Activated effector memory CD4-positive, alpha-beta T cell treated with anti-CD3 and anti-CD28 coated beads, Interleukin-2, amount 50 U/mL, for 16 hours (primary cell): ENCODE results near the gene SLC30A5.
"Not testable (repeated sequence)": the region's sequence is repeated elsewhere in the genome, so short reads cannot be mapped to it uniquely, and the experiment has no call there.

Source experiments
- DNase-seq: peaks from one replicate; pipeline ENCODE4 v3.0.0-alpha.2; 2020

The SLC30A5 gene

DNA sequence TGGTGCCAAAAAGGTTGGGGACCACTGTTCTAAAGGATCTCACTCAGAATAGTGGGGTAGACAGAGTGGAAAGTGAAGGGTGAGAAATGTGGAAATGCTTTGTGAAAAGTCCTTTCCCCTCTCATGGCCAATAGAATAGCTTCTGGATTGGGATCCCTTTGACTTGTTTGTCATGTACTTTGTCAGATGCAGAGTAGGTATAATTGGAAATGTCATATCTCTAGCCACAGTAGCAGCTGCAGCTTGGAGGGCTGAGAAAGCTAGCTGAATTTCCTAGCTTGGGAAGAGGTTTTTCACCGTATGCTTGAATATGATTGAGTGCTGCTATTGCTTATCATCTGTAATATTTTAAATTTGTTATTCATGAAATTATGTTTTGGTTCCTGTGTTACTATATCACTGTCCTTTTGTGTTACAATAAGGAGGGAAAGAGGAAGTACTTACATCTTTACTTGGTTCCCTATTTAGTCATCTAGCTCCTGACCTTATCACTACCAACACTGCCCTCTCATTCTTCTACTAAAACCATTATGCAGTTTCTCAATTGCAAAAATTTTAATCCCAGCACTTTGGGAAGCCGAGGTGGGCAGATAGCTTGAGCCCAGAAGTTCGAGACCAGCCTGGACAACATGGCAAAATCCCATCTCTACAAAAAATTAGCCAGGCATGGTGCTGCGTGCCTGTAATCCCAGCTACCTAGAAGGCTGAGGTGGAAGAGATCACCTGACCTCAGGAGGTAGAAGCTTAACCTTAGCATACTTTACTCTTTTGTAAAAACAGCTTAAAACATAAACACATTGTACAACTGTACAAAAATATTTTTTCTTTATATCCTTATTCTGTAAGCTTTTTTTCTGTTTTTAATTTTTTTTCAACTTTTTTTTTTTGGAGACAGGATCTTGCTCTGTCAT is 12.4 kb downstream of the SLC30A5 start:
- no peak for DNase-seq

DNA sequence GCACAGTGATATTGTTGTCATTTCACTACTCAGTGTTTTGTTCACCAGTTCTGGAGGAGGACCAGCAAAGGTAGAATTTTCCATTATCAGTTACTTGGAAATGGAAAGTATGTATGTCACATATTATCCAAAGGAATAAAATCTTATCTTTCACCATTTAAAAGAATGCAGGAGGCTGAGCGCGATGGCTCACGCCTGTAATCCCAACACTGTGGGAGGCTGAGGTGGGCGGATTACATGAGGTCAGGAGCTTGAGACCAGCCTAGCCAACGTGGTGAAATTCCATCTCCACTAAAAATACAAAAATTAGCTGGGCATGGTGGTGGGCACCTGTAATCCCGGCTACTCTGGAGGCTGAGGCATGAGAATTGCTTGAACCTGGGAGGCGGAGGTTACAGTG is 14.6 kb downstream of the SLC30A5 start:
- not testable (repeated sequence) for DNase-seq

DNA sequence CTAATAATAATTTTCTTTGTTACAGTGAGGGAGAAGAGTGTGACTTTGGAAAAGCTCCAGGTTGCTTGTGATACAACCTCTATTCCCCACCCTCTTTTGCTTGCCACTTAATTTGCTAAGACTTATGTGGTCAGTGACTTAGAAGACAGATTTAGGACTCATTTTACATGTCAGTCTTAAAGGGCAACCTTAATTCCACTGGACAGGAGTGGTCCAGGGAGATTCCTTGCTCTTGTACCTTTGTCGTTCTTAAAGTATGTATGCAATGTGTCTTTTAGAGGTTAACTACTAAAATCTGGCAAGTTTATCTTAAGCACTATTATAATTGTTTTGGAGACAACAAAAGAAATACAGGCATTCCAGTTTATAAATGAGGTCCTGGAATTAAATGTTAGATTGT is 20.0 kb downstream of the SLC30A5 start:
- DNase-seq, result no peak

DNA sequence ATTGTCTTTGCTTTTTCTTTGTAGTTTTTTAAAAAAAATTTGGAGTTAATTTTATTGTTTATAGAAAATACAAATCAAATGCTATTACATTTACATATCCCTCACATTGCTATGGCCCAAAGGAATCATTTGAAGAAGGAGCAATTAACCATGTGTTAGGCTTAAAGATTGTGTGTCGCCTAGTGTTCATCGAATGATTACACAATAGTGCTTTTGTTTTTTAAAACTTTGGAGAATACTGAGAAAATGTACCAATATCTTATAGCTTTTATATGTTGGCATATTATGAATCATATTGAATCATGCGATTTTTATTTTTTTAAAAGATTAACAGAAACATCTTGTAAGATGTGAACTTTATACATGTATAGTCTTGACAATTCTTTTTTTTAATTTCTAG is 21.7 kb downstream of the SLC30A5 start:
- no peak for DNase-seq

DNA sequence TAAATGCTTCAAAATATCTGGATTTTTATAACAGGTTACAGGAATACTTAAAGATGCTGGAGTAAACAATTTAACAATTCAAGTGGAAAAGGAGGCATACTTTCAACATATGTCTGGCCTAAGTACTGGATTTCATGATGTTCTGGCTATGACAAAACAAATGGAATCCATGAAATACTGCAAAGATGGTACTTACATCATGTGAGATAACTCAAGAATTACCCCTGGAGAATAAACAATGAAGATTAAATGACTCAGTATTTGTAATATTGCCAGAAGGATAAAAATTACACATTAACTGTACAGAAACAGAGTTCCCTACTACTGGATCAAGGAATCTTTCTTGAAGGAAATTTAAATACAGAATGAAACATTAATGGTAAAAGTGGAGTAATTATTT is 35.6 kb downstream of the SLC30A5 start:
- no peak for DNase-seq

DNA sequence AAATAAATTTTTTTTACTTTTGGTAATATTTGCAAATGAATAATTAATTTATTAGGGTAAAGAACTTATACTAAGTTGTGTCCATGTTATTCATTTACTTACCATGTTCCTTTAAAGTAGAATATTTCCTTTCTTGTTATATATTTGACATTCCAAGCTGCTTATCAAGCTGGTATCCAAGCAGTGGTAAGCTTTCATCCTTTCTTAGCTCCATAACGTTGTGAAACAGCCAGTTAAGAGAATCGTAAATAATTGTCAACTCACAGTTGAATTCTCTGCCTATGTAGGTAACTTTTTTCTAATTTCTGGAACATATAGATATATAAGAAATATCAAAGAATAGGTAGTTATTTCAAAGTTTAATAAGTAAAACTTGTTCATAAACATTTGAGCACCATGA is 36.4 kb downstream of the SLC30A5 start:
- no peak for DNase-seq

DNA sequence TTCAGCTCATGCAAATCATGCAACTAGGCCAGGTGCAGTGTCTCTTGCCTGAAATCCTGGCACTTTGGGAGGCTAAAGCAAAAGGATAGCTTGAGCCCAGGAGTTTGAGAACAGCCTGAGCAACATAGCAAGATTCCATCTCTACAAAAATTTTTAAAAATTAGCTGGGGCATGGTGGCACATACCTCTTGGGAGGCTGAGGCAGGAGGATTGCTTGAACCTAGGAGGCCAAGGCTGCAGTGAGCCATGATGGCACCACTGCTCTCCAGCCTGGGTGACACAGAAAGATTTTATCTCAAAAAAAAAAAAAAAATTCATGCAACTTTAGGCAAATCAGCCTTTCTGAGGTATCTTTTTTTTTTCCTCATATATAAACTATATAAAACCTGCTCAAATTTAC is 37.5 kb downstream of the SLC30A5 start:
- DNase-seq, result no peak

DNA sequence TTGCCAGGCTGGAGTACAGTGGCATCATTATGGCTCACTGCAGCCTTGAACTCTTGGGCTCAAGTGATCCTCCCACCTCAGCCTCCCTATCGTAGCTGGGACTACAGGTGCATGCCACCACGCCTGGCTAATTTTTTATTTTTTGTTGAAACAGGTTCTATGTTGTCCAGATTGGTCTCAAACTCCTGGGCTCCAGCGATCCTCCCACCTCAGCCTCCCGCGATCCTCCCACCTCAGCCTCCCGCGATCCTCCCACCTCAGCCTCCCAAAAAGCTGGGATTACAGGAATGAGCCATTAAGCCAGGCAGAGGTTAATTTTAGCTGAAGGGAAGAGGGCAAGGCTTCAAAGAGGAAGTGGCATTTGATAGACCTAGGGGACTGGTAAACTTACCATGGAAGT is 40.3 kb downstream of the SLC30A5 start:
- DNase-seq, result no peak

DNA sequence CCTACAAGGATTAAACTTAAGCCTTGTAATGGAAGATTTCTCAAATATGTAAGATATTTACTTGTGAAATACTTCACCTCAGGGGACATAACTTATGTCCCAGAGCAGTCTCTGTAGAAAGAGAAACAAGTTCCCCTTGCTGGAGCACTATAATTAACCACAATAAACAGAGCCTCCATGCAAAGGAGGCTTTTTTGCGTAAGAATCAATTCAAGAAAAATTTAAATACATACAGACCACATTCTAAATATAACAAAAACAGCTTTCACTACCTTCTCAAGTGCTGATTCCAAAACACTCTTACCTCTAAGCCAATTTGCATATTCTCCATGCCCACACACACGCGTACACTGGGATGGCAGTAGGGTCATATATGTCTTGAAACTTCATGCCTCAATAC is 42.5 kb downstream of the SLC30A5 start:
- no peak for DNase-seq

DNA sequence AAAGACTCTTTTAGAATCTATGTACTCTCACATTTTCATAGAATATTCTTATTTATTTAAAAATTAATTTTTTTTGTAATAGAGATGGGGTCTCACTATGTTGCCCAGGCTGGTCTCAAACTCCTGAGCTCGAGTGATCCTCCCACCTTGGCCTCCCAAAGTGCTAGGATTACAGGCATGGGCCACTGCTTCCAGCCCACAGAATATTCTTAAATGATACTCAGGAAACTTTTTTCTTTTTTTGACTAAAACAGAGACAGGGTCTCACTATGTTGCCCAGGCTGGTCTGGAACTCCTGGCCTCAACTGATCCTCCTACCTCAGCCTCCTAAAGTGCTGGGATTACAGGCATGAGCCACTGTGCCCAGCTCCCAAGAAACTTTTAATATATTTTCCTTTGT is 43.4 kb downstream of the SLC30A5 start:
- DNase-seq, result not testable (repeated sequence)

DNA sequence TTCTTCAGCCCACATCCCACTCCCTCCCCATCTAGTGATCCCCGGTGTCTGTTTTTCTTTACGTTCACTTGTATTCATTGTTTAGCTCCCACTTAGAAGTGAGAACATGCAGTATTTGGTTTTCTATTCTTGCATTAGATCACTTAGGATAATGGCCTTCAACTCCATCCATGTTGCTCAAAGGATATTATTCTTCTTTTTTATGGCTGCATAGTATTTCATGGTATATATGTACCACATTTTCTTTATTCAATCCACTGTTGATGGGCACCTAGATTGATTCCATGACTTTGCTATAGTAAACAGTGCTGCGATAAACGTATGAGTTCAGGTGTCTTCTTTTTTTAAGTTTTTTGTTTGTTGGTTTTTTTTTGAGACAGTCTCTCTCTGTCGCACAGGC is 44.0 kb downstream of the SLC30A5 start:
- no peak for DNase-seq

DNA sequence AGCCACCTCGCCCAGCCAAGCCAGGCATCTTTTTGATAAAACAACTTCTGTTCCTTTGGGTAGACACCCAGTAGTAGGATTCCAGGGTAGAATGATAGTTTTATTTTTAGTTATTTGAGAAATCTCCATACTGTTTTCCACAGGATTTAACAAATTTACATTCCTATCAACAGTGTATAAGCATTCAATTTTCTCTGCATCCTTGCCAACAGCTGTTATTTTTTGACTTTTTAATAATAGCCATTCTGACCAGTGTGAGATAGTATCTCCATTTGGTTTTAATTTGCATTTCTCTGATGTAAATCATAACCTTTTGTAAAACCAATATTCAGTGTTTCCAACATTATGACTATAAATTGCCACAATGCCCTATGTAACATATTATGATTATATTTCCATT is 45.0 kb downstream of the SLC30A5 start:
- no peak for DNase-seq

DNA sequence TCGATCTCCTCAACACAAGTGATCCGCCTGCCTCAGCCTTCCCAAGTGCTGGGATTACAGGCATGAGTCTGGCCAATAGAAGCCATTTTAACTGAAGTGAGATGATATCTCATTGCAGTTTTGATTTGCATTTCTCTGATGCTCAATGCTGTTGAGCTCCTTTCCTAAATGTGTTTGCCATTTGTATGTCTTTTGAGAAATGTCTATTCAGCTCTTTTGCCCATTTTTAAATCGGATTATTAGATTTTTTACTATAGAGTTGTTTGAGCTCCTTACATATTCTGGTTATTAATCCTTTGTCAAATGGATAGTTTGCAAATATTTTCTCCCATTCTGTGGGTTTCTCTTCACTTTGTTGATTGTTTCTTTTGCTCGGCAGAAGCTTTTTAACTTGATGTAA is 46.4 kb downstream of the SLC30A5 start:
- DNase-seq, result not testable (repeated sequence)

DNA sequence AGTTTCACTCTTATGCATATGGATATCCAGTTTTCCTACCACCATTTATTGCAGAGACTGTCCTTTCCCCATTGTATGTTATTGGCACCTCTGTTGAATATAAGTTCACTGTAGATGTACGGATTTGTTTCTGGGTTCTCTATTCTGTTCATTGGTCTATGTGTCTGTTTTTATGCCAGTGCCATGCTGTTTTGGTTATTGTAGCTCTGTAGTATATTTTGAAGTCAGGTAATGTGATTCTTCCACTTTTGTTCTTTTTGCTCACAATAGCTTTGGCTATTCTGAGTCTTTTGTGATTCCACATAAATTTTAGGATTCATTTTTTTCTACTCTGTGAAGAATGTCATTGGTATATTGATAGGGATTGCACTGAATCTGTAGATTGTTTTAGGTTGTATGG is 47.0 kb downstream of the SLC30A5 start:
- DNase-seq, result no peak

DNA sequence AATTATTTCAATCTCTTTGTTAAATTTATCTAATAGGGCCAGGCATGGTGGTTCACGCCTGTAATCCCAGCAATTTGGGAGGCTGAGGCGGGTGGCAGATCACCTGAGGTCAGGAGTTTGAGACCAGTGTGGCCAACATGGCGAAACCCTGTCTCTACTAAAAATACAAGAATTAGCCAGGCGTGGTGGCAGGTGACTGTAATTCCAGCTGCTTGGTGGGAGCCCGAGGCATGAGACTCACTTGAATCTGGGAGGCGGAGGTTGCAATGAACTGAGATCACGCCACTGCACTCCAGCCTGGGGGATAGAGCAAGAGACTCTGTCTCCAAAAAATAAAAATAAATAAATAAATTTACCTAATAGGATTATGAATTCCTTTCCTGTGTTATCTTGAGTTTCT is 54.8 kb downstream of the SLC30A5 start:
- not testable (repeated sequence) for DNase-seq

DNA sequence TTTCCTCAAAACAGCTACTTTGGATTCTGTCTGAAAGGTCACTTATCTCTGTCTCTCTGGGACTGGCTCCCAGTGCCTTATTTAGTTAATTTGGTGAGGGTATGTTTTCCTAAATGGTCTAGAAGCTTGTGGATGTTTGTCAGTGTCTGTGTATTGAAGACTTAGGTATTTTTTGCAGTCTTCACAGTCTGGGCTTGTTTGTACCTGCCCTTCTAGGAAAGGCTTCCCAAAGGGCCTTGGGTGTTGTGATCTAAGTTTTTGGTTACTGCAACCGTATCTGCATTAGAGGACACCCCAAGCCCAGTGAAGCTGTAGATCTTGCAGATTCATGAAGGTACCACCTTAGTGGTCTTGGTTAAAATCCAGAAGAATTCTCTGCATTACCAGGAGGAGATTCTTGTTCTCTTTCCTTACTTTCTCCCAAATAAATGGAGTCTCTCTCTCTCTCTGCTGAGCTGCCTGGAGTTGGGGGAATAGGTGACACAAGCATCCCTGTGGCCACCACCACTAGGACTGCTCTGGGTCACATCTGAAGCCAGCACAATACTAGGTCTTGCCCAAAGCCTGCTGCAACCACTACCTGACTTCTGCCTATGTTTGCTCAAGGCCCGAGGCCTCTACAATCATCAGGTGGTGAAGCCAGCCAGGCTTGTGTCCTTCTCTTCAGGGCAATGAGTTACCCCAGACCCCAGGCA is 55.3 kb downstream of the SLC30A5 start:
- DNase-seq, result no peak

DNA sequence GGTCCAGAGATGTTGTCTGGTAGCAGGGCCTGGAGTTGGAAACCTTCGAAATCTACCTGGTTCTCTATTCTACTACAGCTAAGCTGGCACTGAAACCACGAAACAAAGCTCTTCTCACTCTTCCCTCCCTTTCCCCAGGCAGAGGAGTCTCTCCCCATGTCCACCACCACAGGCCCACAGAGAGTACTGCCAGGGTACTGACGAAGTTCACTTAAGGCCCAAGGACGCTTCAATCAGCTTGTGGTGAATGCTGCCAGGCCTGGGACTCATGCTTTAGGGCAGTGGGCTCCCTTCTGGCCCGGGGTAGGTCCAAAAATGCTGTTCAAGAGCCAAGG is 55.8 kb downstream of the SLC30A5 start:
- no peak for DNase-seq

DNA sequence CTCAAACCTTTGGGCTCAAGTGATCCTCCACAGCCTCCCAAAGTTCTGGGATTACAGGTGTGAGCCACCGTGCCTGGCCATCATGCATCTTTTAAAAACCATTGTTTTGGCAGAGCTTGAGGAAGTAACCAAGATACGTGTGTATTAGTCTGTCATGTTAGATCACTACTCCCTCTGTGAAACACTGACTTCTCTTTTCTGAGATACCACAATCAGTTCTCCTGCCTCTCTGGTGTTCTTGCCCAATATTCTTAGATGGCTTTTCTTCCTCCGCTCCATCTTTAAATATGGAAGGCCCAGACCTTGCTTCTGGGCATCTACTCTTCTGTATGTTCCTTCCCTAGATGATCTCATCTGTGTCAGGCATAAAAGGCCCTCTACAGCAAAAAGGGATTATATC is 58.9 kb downstream of the SLC30A5 start:
- no peak for DNase-seq

DNA sequence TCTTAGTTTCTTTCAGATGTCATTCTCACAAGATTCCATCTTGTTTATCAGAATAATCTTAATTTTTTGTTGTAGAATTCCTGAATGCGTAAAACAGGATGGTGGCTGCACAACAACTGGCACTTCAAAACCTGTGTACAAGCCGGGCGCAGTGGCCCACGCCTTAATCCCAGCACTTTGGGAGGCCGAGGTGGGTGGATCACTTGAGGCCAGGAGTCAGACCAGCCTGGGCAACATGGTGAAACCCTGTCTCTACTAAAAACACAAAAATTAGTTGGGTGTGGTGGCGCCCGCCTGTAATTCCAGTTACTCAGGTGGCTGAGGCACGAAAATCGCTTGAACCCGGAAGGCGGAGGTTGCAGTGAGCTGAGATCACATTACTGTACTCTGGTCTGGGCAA is 62.6 kb downstream of the SLC30A5 start:
- no peak for DNase-seq

DNA sequence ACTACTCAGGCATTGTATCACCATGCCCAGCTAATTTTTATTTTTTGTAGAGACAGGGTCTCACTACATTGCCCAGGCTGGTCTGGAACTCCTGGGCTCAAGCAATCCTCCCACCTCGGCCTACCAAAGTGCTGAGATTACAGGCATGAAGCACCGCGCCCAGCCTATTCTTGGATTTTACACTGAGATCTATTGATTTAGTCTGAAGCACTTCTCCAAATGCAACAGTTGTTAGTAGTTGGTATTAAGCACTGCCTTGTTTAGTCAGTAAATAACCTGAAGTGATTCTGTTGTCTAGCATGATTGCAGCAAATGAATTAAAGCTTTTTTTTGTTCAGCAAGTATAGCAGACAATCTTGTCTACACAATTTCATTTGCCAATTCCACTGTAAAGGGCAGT is 64.2 kb downstream of the SLC30A5 start:
- no peak for DNase-seq

DNA sequence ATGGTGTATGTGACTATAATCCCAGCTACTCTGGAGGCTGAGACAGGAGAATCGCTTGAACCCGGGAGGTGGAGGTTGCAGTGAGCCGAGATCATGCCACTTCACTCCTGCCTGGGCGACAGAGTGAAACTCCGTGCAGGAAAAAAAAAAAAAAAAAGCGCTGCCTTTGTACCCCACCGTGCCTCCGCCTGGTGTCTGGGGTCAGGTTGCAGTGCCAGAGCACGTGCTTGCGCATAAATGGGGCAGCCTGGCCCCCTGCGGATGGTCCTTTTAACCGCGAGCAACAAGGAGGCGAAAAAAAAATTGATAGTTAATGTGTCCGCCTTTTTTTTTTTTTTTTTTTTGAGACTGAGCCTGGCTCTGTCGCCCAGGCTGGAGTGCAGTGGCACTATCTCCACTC is 66.8 kb downstream of the SLC30A5 start:
- no peak for DNase-seq

DNA sequence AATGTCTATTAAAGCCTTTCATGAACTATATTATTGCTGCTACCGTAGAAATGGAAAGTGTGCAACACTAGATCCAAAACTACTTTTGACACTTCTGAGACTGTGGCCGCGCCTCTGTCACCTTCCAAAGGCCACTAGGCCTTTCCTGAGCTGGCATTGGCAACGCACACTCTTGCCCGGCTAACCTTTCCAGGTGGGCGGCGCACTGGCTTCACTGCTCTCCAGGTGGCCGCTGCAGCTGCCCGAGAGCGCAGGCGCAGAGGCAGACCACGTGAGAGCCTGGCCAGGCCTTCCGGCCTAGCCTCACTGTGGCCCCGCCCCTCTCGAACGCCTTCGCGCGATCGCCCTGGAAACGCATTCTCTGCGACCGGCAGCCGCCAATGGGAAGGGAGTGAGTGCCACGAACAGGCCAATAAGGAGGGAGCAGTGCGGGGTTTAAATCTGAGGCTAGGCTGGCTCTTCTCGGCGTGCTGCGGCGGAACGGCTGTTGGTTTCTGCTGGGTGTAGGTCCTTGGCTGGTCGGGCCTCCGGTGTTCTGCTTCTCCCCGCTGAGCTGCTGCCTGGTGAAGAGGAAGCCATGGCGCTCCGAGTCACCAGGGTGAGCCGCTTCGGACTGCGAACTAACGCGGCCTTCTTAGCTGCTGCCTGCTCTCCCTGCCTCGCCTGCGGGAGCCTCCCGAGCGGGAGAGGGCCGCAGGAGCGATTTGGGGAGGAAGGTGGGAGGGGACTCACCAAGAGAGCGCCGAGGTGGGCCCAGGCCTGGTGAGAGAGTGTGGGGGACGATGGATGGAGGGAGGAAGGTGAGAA is 73.1 kb downstream of the SLC30A5 start, which contains the start of gene CCNB1:
Gene CCNB1 (plus strand): TSS at position 465 of the 807 bp plus-strand sequence. CDS start 113 bp downstream, at position 578.
- peak; percentile 99 for DNase-seq

DNA sequence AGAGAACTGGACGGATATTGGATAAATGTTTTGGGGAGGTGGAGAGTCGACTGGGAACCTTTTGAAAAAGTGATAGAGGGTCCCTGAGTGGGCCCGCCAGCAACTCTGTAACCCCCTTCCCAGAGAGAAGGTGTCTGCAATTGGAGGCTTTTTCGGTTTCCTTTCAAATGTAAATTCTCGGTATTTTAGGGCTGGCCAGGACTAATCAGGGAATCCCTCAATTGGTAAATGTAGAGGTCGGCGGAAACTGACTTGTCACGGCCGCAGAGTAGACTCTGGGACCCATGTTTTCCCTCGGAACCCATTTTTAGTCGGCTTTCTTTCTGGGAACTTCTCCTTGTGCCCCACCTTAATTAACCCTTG is 73.7 kb downstream of the SLC30A5 start:
- no peak for DNase-seq

DNA sequence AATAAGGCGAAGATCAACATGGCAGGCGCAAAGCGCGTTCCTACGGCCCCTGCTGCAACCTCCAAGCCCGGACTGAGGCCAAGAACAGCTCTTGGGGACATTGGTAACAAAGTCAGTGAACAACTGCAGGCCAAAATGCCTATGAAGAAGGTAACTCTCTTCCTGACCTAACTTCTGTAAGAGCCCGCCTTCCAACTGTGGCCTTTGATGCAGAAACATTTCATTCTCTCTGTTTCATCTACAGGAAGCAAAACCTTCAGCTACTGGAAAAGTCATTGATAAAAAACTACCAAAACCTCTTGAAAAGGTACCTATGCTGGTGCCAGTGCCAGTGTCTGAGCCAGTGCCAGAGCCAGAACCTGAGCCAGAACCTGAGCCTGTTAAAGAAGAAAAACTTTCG is 74.1 kb downstream of the SLC30A5 start:
- no peak for DNase-seq
